GM12878 (cell line): ENCODE results near the gene USE1. TPM values are rescaled to one million over a fixed set of nuclear protein-coding genes. Genes with fewer than 3 reads are reported as not detected.

Source experiments
- ATAC-seq: fragments of 200-7000 bp; cut with Tn5 transposase; 3 replicates; pipeline ENCODE4 v1.9.1; 2020; ENCODE audit warnings: mild to moderate bottlenecking, moderate library complexity
- BruUV-seq: library from RNA; stranded (reverse); fragments of 400-500 nt; replicated peaks from 2 replicates; lab custom pipeline; 2021; lab: Mats Ljungman, UMichigan
- CTCF ChIA-PET: fragments of 300-600 bp; sonication (Branson Sonifier 250); formaldehyde crosslinking; extraction: SDS; loops from one replicate; lab custom pipeline; 2021; ENCODE audit warnings: inconsistent platforms; lab: Yijun Ruan, JAX
- POLR2A ChIA-PET: fragments of 350-600 bp; formaldehyde crosslinking; extraction: SDS; loops from one replicate; lab custom pipeline; 2021; ENCODE audit warnings: inconsistent platforms; lab: Charles Lee
- RAD21 ChIA-PET: fragments of 300-600 bp; sonication (Branson Sonifier 250); formaldehyde crosslinking; loops from one replicate; lab custom pipeline; 2023; ENCODE audit warnings: antibody characterized with exemption; ENCODE audit not compliant: unreplicated experiment; lab: Charles Lee
- SMC1A ChIA-PET: fragments of 300-600 bp; sonication (Branson Sonifier 250); formaldehyde crosslinking; loops from one replicate; lab custom pipeline; 2023; ENCODE audit not compliant: unreplicated experiment, uncharacterized antibody; lab: Charles Lee
- DNase-seq: peaks from one replicate; pipeline ENCODE4 v3.0.0-alpha.2; 2011; ENCODE audit warnings: low read depth, low spot score
- FAIRE-seq: peaks from 3 replicates; lab custom pipeline; 2011; peaks lifted over from hg19 to GRCh38; lab: Jason Lieb, UNC
- H2AFZ ChIP-seq: 2 replicates; pipeline ENCODE4 v1.6.0; 2011; ENCODE audit warnings: low read depth, low read length, control low read depth; ENCODE audit not compliant: control insufficient read depth
- H3K27ac ChIP-seq: 2 replicates; pipeline ENCODE4 v1.5.1; 2011; ENCODE audit warnings: control low read depth; ENCODE audit not compliant: control insufficient read depth, insufficient read depth
- H3K27me3 ChIP-seq, 2 experiments: replicated peaks in 1 of 2; 2 replicates each; pipeline versions ENCODE4 v1.6.0 to v1.6.1; 2011; ENCODE audit warnings: low read length in 1 of 2; ENCODE audit not compliant: control insufficient read depth in 2 of 2, insufficient read depth in 2 of 2
- H3K36me3 ChIP-seq, 2 experiments: 2 replicates each; pipeline ENCODE4 v1.5.1; 2011; ENCODE audit warnings: low read length in 1 of 2; ENCODE audit not compliant: control insufficient read depth in 2 of 2, insufficient read depth in 2 of 2
- H3K4me1 ChIP-seq: 2 replicates; pipeline ENCODE4 v1.6.1; 2011; ENCODE audit warnings: mild to moderate bottlenecking, low read length, moderate library complexity, mixed read lengths; ENCODE audit not compliant: control insufficient read depth, insufficient read depth
- H3K4me2 ChIP-seq: 2 replicates; pipeline ENCODE4 v1.6.0; 2011; ENCODE audit warnings: control low read depth; ENCODE audit not compliant: control insufficient read depth, insufficient read depth
- H3K4me3 ChIP-seq: fragments of 200-600 bp; sonication (generic); 2 replicates; pipeline ENCODE4 v1.5.1; 2016
- H3K79me2 ChIP-seq: 2 replicates; pipeline ENCODE4 v1.6.0; 2011; ENCODE audit warnings: low read length; ENCODE audit not compliant: control insufficient read depth, insufficient read depth
- H3K9ac ChIP-seq: 2 replicates; pipeline ENCODE4 v1.8.0; 2011; ENCODE audit warnings: low read length, control low read depth, mixed read lengths; ENCODE audit not compliant: control insufficient read depth, insufficient read depth
- H3K9me3 ChIP-seq: replicated peaks from 3 replicates; pipeline ENCODE4 v1.5.1; 2011; ENCODE audit warnings: mild to moderate bottlenecking, low read length; ENCODE audit not compliant: control insufficient read depth, insufficient read depth
- H4K20me1 ChIP-seq: 2 replicates; pipeline ENCODE4 v1.6.0; 2011; ENCODE audit not compliant: control insufficient read depth, insufficient read depth
- HCFC1 ChIP-seq: fragments of 150-350 bp; IDR thresholded peaks from 2 replicates; pipeline ENCODE4 v1.6.1; 2014; ENCODE audit warnings: low read length
- KDM1A ChIP-seq: fragments of 200-600 bp; sonication (generic); IDR thresholded peaks from 2 replicates; pipeline ENCODE4 v1.6.1; 2016; ENCODE audit warnings: borderline replicate concordance
- ZNF24 ChIP-seq: fragments of 450-650 bp; IDR thresholded peaks from 2 replicates; pipeline ENCODE4 v1.6.1; 2017; ENCODE audit warnings: antibody characterized with exemption, mild to moderate bottlenecking
- WGBS: methylation state at CpG from one replicate; pipeline ENCODE4 v1.1.6; 2016; ENCODE audit warnings: low lambda C conversion rate; ENCODE audit not compliant: insufficient replicate concordance, insufficient coverage; ENCODE audit errors: missing lambda C conversion rate; 5-methylcytosine and 5-hydroxymethylcytosine counted together
- in situ Hi-C: fragments of 300-500 bp; cut with MboI; formaldehyde crosslinking; loops from 9 replicates; pipeline ENCODE4 v1.14.3; 2018; ENCODE audit warnings: mixed read lengths
- intact Hi-C: fragments of 100-400 bp; cut with micrococcal nuclease; formaldehyde crosslinking; loops from one replicate; pipeline ENCODE4 v1.14.2; 2022; ENCODE audit not compliant: unreplicated experiment
- polyA plus RNA-seq, 11 experiments: library from polyadenylated mRNA; depleted of rRNA in 4 of 11; unstranded in 6 of 11; stranded (reverse) in 5 of 11; fragments of >200 nt; fragmentation: Nextera tagmentation in 4 of 11; fragmentation: Illumina TruSeq in 1 of 11; extraction: Ambion mirVana in 4 of 11; extraction: Trizol in 1 of 11; gene quantifications; 1 replicate in 1 of 11; 2 replicates in 10 of 11; pipeline versions ENCODE4 v1.2.1 to v1.2.3, GENCODE V29; 2011 to 2016; ENCODE audit warnings: inconsistent platforms in 2 of 11, missing spikeins in 2 of 11, low read depth in 1 of 11
- total RNA-seq, 4 experiments: library from RNA; depleted of rRNA in 3 of 4; stranded (reverse); fragments of >200 nt in 3 of 4; fragmentation: Illumina TruSeq in 1 of 4; extraction: Trizol in 1 of 4; gene quantifications; 2 replicates each; pipeline versions ENCODE4 v1.2.1 to v1.2.3, GENCODE V29; 2013 to 2021
- TF ChIP-seq, protein P1 (sequence below): fragments of 450-650 bp; IDR thresholded peaks from 2 replicates; pipeline ENCODE4 v1.6.1; 2016; ENCODE audit warnings: mild to moderate bottlenecking, moderate library complexity, borderline replicate concordance

Gene USE1
- total and polyA plus RNA-seq, 10 of the 15 experiments (the other 5 are each of a cell fraction or from before 2014, with no cell fraction given), result 9.7 to 24.0 (median 16.1) TPM

DNA sequence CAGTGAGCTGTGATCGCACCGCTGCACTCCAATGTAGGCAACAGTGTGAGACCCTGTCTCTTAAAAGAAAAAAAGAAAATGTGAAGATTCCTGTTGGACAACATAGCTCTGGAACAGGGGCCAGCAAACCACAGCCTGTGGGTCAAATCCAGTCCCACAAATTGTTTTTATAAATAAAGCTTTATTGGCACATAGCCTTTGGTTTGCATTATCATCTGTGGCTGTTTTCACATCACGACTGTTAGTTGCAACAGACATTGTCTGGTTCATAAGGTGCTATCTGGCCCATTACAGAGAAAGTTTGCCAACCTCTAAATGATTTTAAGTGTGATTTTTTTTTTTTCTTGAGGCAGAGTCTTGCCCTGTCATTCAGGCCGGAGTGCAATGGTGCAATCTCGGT, 49.4 kb upstream of the USE1 start:
- ChIA-PET RAD21 (no interaction called here), SMC1A (interaction anchor here (0.7 kb wide), 1 partner anchor 316 kb away, joined by 3 read pairs; no protein-coding TSS in a partner anchor), CTCF (interaction anchor here (0.7 to 1.2 kb wide), 3 partner anchors 8 to 117 kb away, joined by 3 to 4 read pairs (median 3); no protein-coding TSS in a partner anchor), POLR2A (no interaction called here)
- DNase-seq (no peak), ATAC-seq (no peak), FAIRE-seq (no peak)
- no TSS peak for BruUV-seq
- H3K27me3 ChIP-seq, result no peaks in the 10 kb centered on the region
- H3K4me3 ChIP-seq, result no peak overlapping the region
- TF ChIP-seq ZNF24, result no peak
- no peak for TF ChIP-seq HCFC1
- TF ChIP-seq KDM1A, result no peak
- TF ChIP-seq, protein P1, sequence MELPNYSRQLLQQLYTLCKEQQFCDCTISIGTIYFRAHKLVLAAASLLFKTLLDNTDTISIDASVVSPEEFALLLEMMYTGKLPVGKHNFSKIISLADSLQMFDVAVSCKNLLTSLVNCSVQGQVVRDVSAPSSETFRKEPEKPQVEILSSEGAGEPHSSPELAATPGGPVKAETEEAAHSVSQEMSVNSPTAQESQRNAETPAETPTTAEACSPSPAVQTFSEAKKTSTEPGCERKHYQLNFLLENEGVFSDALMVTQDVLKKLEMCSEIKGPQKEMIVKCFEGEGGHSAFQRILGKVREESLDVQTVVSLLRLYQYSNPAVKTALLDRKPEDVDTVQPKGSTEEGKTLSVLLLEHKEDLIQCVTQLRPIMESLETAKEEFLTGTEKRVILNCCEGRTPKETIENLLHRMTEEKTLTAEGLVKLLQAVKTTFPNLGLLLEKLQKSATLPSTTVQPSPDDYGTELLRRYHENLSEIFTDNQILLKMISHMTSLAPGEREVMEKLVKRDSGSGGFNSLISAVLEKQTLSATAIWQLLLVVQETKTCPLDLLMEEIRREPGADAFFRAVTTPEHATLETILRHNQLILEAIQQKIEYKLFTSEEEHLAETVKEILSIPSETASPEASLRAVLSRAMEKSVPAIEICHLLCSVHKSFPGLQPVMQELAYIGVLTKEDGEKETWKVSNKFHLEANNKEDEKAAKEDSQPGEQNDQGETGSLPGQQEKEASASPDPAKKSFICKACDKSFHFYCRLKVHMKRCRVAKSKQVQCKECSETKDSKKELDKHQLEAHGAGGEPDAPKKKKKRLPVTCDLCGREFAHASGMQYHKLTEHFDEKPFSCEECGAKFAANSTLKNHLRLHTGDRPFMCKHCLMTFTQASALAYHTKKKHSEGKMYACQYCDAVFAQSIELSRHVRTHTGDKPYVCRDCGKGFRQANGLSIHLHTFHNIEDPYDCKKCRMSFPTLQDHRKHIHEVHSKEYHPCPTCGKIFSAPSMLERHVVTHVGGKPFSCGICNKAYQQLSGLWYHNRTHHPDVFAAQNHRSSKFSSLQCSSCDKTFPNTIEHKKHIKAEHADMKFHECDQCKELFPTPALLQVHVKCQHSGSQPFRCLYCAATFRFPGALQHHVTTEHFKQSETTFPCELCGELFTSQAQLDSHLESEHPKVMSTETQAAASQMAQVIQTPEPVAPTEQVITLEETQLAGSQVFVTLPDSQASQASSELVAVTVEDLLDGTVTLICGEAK, result peak; percentile 72
- WGBS, result over 99% methylated on average over 5 of the region's 5 CpGs
- H2AFZ ChIP-seq, result no peak overlapping the region
- H3K27ac ChIP-seq, result no peak overlapping the region
- H3K9me3 ChIP-seq, result no peaks in the 10 kb centered on the region; the same call in 1 of the 3 replicates
- H3K9ac ChIP-seq, result no peak overlapping the region
- intact Hi-C loops, result no loop called here
- in situ Hi-C loops, result no loop called here
- H3K36me3 ChIP-seq, result peaks cover 17 to 59% of the 10 kb centered on the region in 2 experiments
- no peaks in the 10 kb centered on the region for H3K79me2 ChIP-seq
- H4K20me1 ChIP-seq, result no peaks in the 10 kb centered on the region
- no peaks in the 10 kb centered on the region for H3K4me1 ChIP-seq
- no peak overlapping the region for H3K4me2 ChIP-seq
